K562 (cell line): ENCODE results near the gene S100A1. TPM values are rescaled to one million over a fixed set of nuclear protein-coding genes. Genes with fewer than 3 reads are reported as not detected.

Experiments
- CBX8 ChIP-seq: fragments of 200-600 bp; sonication (generic); IDR thresholded peaks from 2 replicates; pipeline ENCODE4 v1.6.1; 2012; ENCODE audit warnings: borderline replicate concordance, mixed run types, low read depth, mild to moderate bottlenecking, moderate library complexity, mixed read lengths, low read length, control low read depth, inconsistent platforms; ENCODE audit not compliant: poor library complexity, severe bottlenecking; ENCODE audit errors: extremely low read depth
- GMEB1 ChIP-seq: fragments of 250-450 bp; sonication (Bioruptor Pico); IDR thresholded peaks from 2 replicates; pipeline ENCODE4 v1.4.0; 2020; ENCODE audit warnings: mild to moderate bottlenecking
- MTA1 ChIP-seq: fragments of 450-650 bp; IDR thresholded peaks from 2 replicates; pipeline ENCODE4 v1.6.1; 2017; ENCODE audit warnings: borderline replicate concordance
- RBFOX2 ChIP-seq: fragments of 200-400 bp; formaldehyde crosslinking; IDR thresholded peaks from 2 replicates; pipeline ENCODE4 v1.6.1; 2017; ENCODE audit warnings: low read depth, mild to moderate bottlenecking, low read length, moderate library complexity
- TBP ChIP-seq: optimal IDR thresholded peaks from 2 replicates; pipeline ENCODE3; 2011; ENCODE audit warnings: low read depth, low read length, improper control_type of control experiment
- TFAP4 ChIP-seq: sonication (generic); formaldehyde crosslinking; IDR thresholded peaks from 2 replicates; pipeline ENCODE4 v1.8.0; 2022; ENCODE audit warnings: missing genetic modification reagents, mild to moderate bottlenecking, moderate library complexity, borderline replicate concordance
- ZFPM2 ChIP-seq: fragments of 250-450 bp; sonication (Bioruptor Pico); IDR thresholded peaks from 2 replicates; pipeline ENCODE4 v1.5.1; 2022; ENCODE audit warnings: mild to moderate bottlenecking
- ZZZ3 ChIP-seq: fragments of 450-650 bp; IDR thresholded peaks from 2 replicates; pipeline ENCODE4 v1.6.1; 2016; ENCODE audit warnings: antibody characterized with exemption, mild to moderate bottlenecking, moderate library complexity
- polyA plus RNA-seq, 8 experiments: library from polyadenylated mRNA; depleted of rRNA in 4 of 8; stranded (reverse) in 5 of 8; unstranded in 3 of 8; fragments of >200 nt; fragmentation: Nextera tagmentation in 2 of 8; fragmentation: Illumina TruSeq in 1 of 8; extraction: Ambion mirVana in 2 of 8; extraction: Trizol in 1 of 8; gene quantifications; 2 replicates each; pipeline versions ENCODE4 v1.2.1 to v1.2.3, GENCODE V29; 2011 to 2014; ENCODE audit warnings: inconsistent platforms in 1 of 8, missing spikeins in 1 of 8
- total RNA-seq, 7 experiments: library from RNA; depleted of rRNA in 6 of 7; stranded (reverse); fragments of >200 nt in 6 of 7; fragmentation: Illumina TruSeq in 2 of 7; extraction: Trizol in 2 of 7; gene quantifications; 2 replicates each; pipeline versions ENCODE4 v1.2.1 to v1.2.3, GENCODE V29; 2011 to 2021; ENCODE audit warnings: low replicate concordance in 1 of 7
- TF ChIP-seq, protein P1 (sequence below), 3 experiments: fragments of 200-800 bp in 1 of 3; fragments of 250-450 bp in 1 of 3; fragments of 450-650 bp in 1 of 3; sonication (Bioruptor Pico) in 1 of 3; sonication (Bioruptor generic) in 1 of 3; formaldehyde crosslinking in 1 of 3; IDR thresholded peaks; 2 replicates each; pipeline versions ENCODE4 v1.6.1 to v1.8.0; 2016 to 2022; ENCODE audit warnings: mild to moderate bottlenecking in 2 of 3, missing genetic modification characterization in 2 of 3, missing compliant biosample characterization in 1 of 3, moderate library complexity in 1 of 3
- TF ChIP-seq, protein P2 (sequence below): sonication (generic); formaldehyde crosslinking; IDR thresholded peaks from 2 replicates; pipeline ENCODE4 v1.8.0; 2022; ENCODE audit warnings: missing genetic modification reagents, mild to moderate bottlenecking, borderline replicate concordance
- TF ChIP-seq, protein P3 (sequence below): fragments of 450-650 bp; IDR thresholded peaks from 2 replicates; pipeline ENCODE4 v1.6.1; 2014; ENCODE audit warnings: low read depth, mild to moderate bottlenecking, moderate library complexity, borderline replicate concordance
- TF ChIP-seq, protein P4 (sequence below), 2 experiments: fragments of 250-450 bp in 1 of 2; fragments of 450-650 bp in 1 of 2; sonication (Bioruptor Pico) in 1 of 2; IDR thresholded peaks; 2 replicates each; pipeline versions ENCODE4 v1.6.1 to v1.8.0; 2016 to 2021; ENCODE audit warnings: mild to moderate bottlenecking in 2 of 2, moderate library complexity in 2 of 2, missing compliant biosample characterization in 1 of 2, missing genetic modification characterization in 1 of 2

The S100A1 gene
- total and polyA plus RNA-seq, 9 of the 15 experiments (the other 6 are each of a cell fraction or from before 2014, with no cell fraction given), result 0.44 to 30.1 (median 12.7) TPM

- peak; percentile 97 for TF ChIP-seq GMEB1
- TF ChIP-seq, protein P1, sequence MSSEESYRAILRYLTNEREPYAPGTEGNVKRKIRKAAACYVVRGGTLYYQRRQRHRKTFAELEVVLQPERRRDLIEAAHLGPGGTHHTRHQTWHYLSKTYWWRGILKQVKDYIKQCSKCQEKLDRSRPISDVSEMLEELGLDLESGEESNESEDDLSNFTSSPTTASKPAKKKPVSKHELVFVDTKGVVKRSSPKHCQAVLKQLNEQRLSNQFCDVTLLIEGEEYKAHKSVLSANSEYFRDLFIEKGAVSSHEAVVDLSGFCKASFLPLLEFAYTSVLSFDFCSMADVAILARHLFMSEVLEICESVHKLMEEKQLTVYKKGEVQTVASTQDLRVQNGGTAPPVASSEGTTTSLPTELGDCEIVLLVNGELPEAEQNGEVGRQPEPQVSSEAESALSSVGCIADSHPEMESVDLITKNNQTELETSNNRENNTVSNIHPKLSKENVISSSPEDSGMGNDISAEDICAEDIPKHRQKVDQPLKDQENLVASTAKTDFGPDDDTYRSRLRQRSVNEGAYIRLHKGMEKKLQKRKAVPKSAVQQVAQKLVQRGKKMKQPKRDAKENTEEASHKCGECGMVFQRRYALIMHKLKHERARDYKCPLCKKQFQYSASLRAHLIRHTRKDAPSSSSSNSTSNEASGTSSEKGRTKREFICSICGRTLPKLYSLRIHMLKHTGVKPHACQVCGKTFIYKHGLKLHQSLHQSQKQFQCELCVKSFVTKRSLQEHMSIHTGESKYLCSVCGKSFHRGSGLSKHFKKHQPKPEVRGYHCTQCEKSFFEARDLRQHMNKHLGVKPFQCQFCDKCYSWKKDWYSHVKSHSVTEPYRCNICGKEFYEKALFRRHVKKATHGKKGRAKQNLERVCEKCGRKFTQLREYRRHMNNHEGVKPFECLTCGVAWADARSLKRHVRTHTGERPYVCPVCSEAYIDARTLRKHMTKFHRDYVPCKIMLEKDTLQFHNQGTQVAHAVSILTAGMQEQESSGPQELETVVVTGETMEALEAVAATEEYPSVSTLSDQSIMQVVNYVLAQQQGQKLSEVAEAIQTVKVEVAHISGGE (CRISPR knock-in tag; IDR thresholded peaks at IDR 0.05), result peak in 1 of 3 experiments; percentile 79; a peak in 2 of 6 replicates
- no peak for TF ChIP-seq MTA1
- no peak for TF ChIP-seq ZFPM2 (CRISPR knock-in tag)
- TF ChIP-seq TFAP4 (CRISPR knock-in tag), result peak; percentile 84
- TF ChIP-seq RBFOX2, result peak; percentile 99
- TF ChIP-seq, protein P2, sequence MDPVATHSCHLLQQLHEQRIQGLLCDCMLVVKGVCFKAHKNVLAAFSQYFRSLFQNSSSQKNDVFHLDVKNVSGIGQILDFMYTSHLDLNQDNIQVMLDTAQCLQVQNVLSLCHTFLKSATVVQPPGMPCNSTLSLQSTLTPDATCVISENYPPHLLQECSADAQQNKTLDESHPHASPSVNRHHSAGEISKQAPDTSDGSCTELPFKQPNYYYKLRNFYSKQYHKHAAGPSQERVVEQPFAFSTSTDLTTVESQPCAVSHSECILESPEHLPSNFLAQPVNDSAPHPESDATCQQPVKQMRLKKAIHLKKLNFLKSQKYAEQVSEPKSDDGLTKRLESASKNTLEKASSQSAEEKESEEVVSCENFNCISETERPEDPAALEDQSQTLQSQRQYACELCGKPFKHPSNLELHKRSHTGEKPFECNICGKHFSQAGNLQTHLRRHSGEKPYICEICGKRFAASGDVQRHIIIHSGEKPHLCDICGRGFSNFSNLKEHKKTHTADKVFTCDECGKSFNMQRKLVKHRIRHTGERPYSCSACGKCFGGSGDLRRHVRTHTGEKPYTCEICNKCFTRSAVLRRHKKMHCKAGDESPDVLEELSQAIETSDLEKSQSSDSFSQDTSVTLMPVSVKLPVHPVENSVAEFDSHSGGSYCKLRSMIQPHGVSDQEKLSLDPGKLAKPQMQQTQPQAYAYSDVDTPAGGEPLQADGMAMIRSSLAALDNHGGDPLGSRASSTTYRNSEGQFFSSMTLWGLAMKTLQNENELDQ (CRISPR knock-in tag), result no peak
- TF ChIP-seq, protein P3, sequence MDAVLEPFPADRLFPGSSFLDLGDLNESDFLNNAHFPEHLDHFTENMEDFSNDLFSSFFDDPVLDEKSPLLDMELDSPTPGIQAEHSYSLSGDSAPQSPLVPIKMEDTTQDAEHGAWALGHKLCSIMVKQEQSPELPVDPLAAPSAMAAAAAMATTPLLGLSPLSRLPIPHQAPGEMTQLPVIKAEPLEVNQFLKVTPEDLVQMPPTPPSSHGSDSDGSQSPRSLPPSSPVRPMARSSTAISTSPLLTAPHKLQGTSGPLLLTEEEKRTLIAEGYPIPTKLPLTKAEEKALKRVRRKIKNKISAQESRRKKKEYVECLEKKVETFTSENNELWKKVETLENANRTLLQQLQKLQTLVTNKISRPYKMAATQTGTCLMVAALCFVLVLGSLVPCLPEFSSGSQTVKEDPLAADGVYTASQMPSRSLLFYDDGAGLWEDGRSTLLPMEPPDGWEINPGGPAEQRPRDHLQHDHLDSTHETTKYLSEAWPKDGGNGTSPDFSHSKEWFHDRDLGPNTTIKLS, result peak; percentile 78; the same call in 1 of the 2 replicates
- TF ChIP-seq ZZZ3, result peak; percentile 81; the same call in 1 of the 2 replicates
- TF ChIP-seq, protein P4, sequence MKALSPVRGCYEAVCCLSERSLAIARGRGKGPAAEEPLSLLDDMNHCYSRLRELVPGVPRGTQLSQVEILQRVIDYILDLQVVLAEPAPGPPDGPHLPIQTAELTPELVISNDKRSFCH (CRISPR knock-in tag; IDR thresholded peaks at IDR 0.05), result no peak
- TF ChIP-seq, protein P4 (tag; IDR thresholded peaks at IDR 0.05), result no peak
- peak; percentile 70 for TF ChIP-seq TBP
- TF ChIP-seq CBX8, result no peak
Measured at GRCh38 chr1:153633754-153634665, 5.8 kb downstream of the S100A1 start, which contains the start of gene CHTOP (continued).
